Uterus (tissue), 4 donors: ENCODE results near the gene ZNF761. TPM values are rescaled to one million over a fixed set of nuclear protein-coding genes. Genes with fewer than 3 reads are reported as not detected.
"Not testable (repeated sequence)": the region's sequence is repeated elsewhere in the genome, so short reads cannot be mapped to it uniquely, and the experiment has no call there.

Source experiments
- DNase-seq, 2 donors: peaks; one replicate each; pipeline ENCODE4 v3.0.0-alpha.2; 2019 to 2020
- H3K27ac ChIP-seq, 2 donors: fragments of 200-600 bp; sonication (generic); 1 replicate in 1 of 2; 2 replicates in 1 of 2; pipeline ENCODE4 v1.5.1; 2016 to 2018
- H3K27me3 ChIP-seq, 2 donors: fragments of 200-600 bp; sonication (generic); one replicate each; pipeline ENCODE4 v1.5.1; 2018 to 2019; ENCODE audit warnings: control low read depth in 1 of 2
- H3K36me3 ChIP-seq, 2 donors: fragments of 200-600 bp; sonication (generic); one replicate each; pipeline ENCODE4 v1.5.1; 2019; ENCODE audit warnings: control low read depth in 1 of 2
- H3K4me1 ChIP-seq, 2 donors: fragments of 200-600 bp; sonication (generic); one replicate each; pipeline ENCODE4 v1.5.1; 2018 to 2019; ENCODE audit warnings: control low read depth in 1 of 2
- H3K4me3 ChIP-seq, 2 donors: fragments of 200-600 bp; sonication (generic); 1 replicate in 1 of 2; 2 replicates in 1 of 2; pipeline ENCODE4 v1.5.1; 2018 to 2019; ENCODE audit warnings: mild to moderate bottlenecking in 1 of 2
- H3K9me3 ChIP-seq, 2 donors: fragments of 200-600 bp; sonication (generic); one replicate each; pipeline ENCODE4 v1.5.1; 2019; ENCODE audit warnings: control low read depth in 1 of 2
- POLR2A ChIP-seq, 2 donors: fragments of 450-650 bp; IDR thresholded peaks; one replicate each; pipeline ENCODE4 v1.6.1; 2016; ENCODE audit warnings: antibody characterized with exemption in 2 of 2, mild to moderate bottlenecking in 1 of 2, moderate library complexity in 1 of 2
- intact Hi-C: fragments of 100-400 bp; cut with DNase I; formaldehyde crosslinking; loops from one replicate; pipeline ENCODE4 v1.15.1; 2023; ENCODE audit warnings: low total_unique reads
- total RNA-seq, 4 donors: library from RNA; depleted of rRNA in 3 of 4; stranded (reverse); fragments of >200 nt in 3 of 4; gene quantifications; one replicate each; pipeline versions ENCODE4 v1.1.0 to v1.2.4, GENCODE V29; 2014 to 2023
- TF ChIP-seq, protein P1 (sequence below), 4 experiments: fragments of 200-600 bp in 2 of 4; fragments of 450-650 bp in 2 of 4; sonication (generic) in 2 of 4; IDR thresholded peaks; one replicate each; pipeline ENCODE4 v1.5.1; 2016 to 2019; ENCODE audit warnings: antibody characterized with exemption in 4 of 4, mild to moderate bottlenecking in 2 of 4, moderate library complexity in 1 of 4
- donor health status: DM: yes; HTN: yes; CAD: no.

The ZNF761 gene
- total RNA-seq, 4 donors from 2014 or later: 4.6 to 16.3 (median 8.8) TPM

DNA sequence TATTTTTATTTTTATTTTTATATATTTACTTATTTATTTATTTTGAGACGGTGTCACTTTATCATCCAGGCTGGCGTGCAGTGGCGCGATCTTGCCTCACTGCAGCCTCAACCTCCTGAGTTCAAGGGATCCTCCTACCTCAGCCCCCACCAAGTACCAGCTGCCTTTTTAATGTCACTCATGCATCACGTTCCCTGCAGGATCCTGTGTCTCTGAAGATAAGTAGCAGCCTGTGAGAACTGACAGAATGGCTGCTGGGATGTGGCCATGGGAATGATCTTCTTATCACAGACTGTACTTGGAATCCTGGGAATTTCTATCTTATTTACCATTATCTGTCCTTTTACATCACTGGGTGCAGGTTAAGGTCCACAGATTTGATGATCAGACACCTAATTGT lies 9.2 kb upstream of the ZNF761 start:
- intact Hi-C loops: no loop called here
- H3K27me3 ChIP-seq: no peaks in the 10 kb centered on the region
- no peaks in the 10 kb centered on the region for H3K4me1 ChIP-seq

DNA sequence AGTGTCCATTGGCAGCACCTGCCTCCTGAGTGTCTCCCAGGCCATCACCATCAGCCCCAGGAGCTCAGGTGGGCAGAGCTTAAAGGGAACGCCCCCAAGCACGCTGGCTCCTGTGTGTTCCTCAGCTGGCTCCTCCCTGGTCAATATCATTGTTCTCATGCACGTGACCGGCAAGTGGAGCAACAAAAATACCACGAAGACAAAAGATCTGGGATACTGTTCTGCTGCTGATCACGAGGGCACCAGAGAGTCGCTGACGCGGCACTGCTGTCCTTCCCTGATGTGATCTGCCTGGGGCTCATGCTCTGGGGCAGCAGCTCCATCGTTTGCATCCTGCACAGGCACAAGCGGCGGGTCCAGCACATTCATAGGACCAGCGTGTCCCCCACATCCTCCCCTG lies 8.7 kb upstream of the ZNF761 start:
- H3K4me3 ChIP-seq, H3K9me3 ChIP-seq, H3K27ac ChIP-seq, H3K36me3 ChIP-seq, H3K4me1 ChIP-seq, intact Hi-C loops, H3K27me3 ChIP-seq: not testable (repeated sequence)
- DNase-seq: peak in 1 of 2 donors; percentile 23

More for the DNA sequence above, 9.2 kb upstream of the ZNF761 start:
- Histone ChIP-seq H3K27ac (no peak overlapping the region), H3K36me3 (no peaks in the 10 kb centered on the region), H3K4me3 (no peak overlapping the region), H3K9me3 (no peaks in the 10 kb centered on the region)
- TF ChIP-seq, protein P1, sequence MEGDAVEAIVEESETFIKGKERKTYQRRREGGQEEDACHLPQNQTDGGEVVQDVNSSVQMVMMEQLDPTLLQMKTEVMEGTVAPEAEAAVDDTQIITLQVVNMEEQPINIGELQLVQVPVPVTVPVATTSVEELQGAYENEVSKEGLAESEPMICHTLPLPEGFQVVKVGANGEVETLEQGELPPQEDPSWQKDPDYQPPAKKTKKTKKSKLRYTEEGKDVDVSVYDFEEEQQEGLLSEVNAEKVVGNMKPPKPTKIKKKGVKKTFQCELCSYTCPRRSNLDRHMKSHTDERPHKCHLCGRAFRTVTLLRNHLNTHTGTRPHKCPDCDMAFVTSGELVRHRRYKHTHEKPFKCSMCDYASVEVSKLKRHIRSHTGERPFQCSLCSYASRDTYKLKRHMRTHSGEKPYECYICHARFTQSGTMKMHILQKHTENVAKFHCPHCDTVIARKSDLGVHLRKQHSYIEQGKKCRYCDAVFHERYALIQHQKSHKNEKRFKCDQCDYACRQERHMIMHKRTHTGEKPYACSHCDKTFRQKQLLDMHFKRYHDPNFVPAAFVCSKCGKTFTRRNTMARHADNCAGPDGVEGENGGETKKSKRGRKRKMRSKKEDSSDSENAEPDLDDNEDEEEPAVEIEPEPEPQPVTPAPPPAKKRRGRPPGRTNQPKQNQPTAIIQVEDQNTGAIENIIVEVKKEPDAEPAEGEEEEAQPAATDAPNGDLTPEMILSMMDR (IDR thresholded peaks at IDR 0.05): no peak
- DNase-seq: no peak

DNA sequence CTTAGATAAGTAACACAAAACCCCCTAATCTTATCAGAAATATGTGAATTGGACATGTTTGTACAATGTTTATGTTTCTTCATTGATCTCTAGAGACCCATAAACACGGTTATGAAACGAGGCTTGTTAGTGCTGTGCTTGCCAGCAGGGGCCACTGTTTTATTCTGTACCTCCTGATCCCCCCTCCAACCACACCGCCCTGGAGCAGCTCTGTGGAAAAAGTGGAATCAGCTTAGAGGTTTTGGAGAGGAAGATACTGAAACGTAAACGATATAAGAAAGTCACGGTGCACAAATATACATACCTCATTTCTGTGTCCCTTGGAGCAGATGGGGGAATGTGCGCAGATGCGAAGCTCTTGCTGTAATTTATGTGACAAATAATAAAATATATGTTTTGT lies 8.1 kb upstream of the ZNF761 start:
- H3K4me1 ChIP-seq, H3K27me3 ChIP-seq, H3K9me3 ChIP-seq, H3K36me3 ChIP-seq, intact Hi-C loops, H3K4me3 ChIP-seq: not testable (repeated sequence)
- TF ChIP-seq, protein P1 (IDR thresholded peaks at IDR 0.05): peak in 1 of 4 experiments; percentile 21
- H3K27ac ChIP-seq: peak overlapping the region in 1 of 2 donors; percentile 27
- peak; percentile 42 to 58 for DNase-seq

GRCh38 chr19:53424968-53425597 lies 6.7 kb upstream of the ZNF761 start:
- Histone ChIP-seq H3K9me3 (no peaks in the 10 kb centered on the region), H3K36me3 (no peaks in the 10 kb centered on the region), H3K4me3 (no peak overlapping the region), H3K27ac (peak overlapping the region in 1 of 2 donors; percentile 24), H3K4me1 (no peaks in the 10 kb centered on the region), H3K27me3 (no peaks in the 10 kb centered on the region)
- DNase-seq: peak; percentile 78 to 86
- TF ChIP-seq, protein P1 (IDR thresholded peaks at IDR 0.05): peak; percentile 66 to 82 (median 72)
- no peak for TF ChIP-seq POLR2A (IDR thresholded peaks at IDR 0.05)
- intact Hi-C loops: no loop called here

DNA sequence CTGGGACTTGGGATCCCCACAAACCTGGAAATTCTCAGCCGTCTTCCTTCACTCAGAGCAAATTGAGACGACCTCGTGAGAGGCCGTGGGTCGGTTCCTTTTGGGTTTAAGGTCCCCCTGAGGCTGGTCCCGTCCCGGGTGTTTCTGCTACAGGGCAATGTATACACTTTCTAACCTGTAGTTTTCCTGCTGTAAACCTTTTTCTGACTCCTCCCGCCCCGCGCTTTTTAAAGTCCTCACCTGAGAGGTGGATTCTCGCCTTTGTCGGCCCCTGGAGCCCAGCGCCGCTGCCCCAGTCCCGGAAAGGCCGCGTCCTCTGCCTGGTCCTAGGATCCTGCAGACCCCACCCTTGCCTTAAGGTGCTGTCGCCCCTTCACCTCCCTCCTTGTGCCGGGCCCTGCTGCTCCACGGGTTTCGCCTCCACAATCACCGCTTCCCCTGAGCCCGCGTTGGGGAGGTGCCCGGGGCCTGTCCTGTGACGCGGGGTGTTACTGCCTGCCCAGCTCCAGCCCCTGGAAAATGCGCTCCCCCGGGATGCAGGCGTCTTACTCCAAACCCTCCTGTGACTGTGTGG lies 391 bp downstream of the ZNF761 start:
- intact Hi-C loops: no loop called here
- no peaks in the 10 kb centered on the region for H3K27me3 ChIP-seq
- peak overlapping the region; percentile 61 to 67 for H3K4me3 ChIP-seq
- H3K9me3 ChIP-seq: no peaks in the 10 kb centered on the region
- DNase-seq: peak in 1 of 2 donors; percentile 34
- no peaks in the 10 kb centered on the region for H3K4me1 ChIP-seq
- H3K27ac ChIP-seq: peak overlapping the region; percentile 59 to 66
- no peaks in the 10 kb centered on the region for H3K36me3 ChIP-seq
- no peak for TF ChIP-seq POLR2A (IDR thresholded peaks at IDR 0.05)
- TF ChIP-seq, protein P1 (IDR thresholded peaks at IDR 0.05): no peak

DNA sequence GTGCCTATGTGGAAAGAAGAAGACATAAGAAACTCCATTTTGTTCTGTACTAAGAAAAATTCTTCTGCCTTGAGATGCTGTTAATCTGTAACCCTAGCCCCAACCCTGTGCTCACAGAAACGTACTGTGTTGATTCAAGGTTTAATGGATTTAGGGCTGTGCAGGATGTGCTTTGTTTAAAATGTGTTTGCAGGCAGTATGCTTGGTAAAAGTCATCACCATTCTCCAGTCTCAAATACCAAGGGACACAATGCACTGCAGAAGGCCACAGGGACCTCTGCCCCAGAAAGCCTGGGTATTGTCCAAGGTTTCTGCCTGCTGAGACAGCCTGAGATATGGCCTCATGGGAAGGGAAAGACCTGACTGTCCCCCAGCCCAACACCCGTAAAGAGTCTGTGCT lies 12.0 kb downstream of the ZNF761 start:
- H3K4me3 ChIP-seq, H3K27me3 ChIP-seq, H3K4me1 ChIP-seq, DNase-seq, H3K36me3 ChIP-seq, intact Hi-C loops, H3K9me3 ChIP-seq, H3K27ac ChIP-seq: not testable (repeated sequence)

- H3K27me3 ChIP-seq, DNase-seq, H3K4me1 ChIP-seq, intact Hi-C loops, H3K36me3 ChIP-seq, H3K9me3 ChIP-seq, H3K27ac ChIP-seq, H3K4me3 ChIP-seq: not testable (repeated sequence)
Observed at GRCh38 chr19:53447196-53447595, 15.4 kb downstream of the ZNF761 start.
